HG02623 (cell line): Measurements from ENCODE around the gene CBX5.
"Not testable (repeated sequence)": the region's sequence is repeated elsewhere in the genome, so short reads cannot be mapped to it uniquely, and the experiment has no call there.

ENCODE experiments used
- ATAC-seq: cut with Tn5 transposase; IDR thresholded peaks from one replicate; pipeline ENCODE4 v1.9.1; 2021; ENCODE audit warnings: moderate library complexity; ENCODE audit not compliant: unreplicated experiment

The CBX5 gene

DNA sequence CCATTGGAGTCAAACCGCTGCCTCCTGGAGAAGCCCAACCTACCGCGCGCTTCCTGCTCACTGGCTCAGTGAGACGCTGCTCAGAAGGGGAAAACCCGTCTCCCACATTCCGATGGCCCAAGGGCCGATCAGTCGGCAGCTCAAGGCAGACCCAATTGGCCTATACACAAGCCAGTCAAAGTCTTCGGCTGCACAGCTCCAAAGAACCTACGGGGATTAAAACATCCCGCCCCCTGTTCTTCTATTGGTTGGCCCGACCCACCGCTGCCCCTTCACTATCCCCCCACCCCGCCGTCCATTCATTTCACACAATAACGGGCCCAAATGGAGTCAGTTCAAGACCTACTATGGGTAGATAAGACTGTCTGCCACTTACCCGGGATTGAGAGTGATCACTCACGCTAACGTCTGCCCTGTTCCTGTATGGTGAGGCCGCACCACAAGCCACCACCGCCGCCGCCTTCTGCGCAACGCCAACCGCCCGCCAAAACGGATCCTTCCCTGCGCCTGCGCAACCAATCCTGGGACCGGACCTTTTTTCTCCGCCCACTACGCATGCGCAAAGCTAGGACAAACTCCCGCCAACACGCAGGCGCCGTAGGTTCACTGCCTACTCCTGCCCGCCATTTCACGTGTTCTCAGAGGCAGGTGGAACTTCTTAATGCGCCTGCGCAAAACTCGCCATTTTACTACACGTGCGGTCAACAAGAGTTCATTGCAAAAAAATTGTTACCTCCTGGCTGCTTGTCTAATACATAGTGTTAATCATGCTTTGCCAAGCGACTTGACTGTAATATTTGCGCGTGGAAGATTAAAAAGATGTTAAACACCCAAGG, at the start of gene CBX5:
CBX5 (minus strand) TSS at position 491 of the 836 bp plus-strand sequence. CDS start 22,472 bp downstream, outside the sequence.
- peak; percentile 72 for ATAC-seq

DNA sequence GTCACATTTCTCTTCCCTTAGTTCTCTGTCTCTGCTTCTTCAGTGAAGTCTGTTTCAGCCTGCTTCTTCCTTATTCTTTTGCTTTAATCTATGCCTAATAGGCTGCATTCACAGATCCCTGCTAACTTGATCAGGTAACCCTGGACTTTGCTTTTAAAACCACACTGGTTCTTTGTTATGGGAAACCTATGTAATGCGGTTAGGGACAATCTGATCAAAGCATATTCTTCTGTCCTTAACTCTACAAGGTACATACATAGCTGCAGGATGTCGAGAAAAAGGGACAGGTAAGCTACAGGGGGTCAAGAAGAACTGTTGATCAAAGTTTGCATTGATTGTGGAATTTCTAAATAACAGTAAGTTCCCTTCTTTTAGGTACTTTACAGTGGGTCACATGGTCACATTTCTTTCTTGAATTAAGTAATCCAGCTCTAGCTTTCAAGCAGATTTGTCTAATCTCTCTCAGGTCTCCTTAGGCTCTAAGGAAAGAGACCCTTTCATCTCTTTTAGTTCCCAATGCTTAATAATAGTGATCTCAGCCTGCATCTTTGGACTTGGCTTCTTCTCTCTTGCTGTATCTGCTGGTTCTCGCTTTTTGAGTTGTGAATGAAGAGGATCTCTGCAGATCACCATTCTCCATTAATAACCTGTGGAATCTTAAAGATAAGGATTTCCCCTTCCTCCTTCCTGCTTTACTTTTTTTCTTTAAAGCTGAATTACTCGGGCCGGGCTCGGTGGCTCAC, 48.8 kb upstream of the CBX5 start:
- no peak for ATAC-seq

DNA sequence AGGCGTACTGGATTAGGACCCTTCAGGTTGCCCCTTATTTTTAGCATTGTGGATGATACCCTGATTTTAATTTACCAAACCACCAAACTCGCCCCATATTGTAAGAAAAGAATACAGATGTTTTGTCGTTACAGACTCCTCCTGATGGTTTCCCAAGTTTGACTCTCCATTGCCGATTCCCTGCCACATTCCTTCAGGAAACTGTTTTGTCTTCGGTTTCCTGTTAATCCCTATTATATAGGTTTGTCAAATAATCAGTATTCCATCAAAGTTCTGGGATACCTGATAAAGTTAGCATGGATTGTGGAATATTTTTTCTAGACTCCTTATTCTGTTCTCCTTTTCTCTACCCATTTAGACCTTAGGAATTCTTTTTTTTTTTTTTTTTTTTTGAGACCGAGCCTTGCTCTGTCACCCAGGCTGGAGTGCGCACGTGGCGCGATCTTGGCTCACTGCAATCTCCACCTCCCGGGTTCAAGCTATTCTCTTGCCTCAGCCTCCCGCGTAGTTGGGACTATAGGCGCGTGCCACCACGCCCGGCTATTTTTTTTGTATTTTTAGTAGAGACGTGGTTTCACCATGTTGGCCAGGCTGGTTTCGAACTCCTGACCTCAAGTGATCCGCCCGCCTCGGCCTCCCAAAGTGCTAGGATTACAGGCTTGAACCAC, 45.7 kb upstream of the CBX5 start:
- ATAC-seq, result not testable (repeated sequence)

- peak; percentile 99 for ATAC-seq
These were observed 44.9 kb upstream of the CBX5 start, which contains the start of gene COPZ1 for GRCh38 chr12:54324617-54325441. Gene COPZ1 (plus strand): TSS chr12:54325131. CDS start chr12:54325164, 33 bp downstream.

- ATAC-seq, result no peak
These were observed 41.4 kb upstream of the CBX5 start for GRCh38 chr12:54321363-54321762.

DNA sequence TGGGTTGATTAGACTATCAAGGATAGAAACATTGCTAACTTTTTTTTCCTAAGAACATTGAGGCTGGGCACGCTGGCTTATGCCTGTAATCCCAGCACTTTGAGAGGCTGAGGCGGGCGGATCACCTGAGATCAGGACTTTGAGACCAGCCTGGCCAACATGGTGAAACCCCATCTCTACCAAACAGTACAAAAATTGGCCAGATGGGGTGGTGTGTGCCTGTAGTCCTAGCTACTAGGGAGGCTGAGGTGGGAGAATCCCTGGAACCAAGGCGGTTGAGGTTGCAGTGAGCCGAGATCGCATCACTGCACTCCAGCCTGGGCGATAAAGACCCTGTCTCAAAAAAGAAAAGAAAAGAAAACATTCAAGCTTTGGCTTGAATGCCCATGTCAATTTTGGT, 32.4 kb upstream of the CBX5 start:
- not testable (repeated sequence) for ATAC-seq

DNA sequence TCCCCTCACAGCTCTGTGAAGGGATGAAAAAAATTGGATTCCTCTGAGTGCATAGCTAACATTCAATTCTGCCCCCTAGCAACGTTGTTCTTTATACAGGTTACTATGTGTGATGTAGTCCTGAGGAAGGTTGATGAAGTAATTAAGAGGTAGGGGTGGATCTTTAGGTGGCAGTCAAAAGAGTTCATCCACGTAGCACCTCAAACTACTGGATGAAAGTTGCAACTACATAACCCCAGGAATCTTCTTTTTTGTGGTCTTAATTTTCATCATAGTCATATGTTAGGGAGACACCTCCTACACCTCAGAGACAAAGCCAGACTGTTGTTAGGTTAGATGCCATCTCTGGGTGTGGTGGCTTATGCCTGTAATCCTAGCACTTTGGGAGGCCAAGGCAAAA, 31.1 kb upstream of the CBX5 start:
- ATAC-seq, result no peak

- no peak for ATAC-seq
These were observed 27.2 kb upstream of the CBX5 start for GRCh38 chr12:54306925-54307741.

DNA sequence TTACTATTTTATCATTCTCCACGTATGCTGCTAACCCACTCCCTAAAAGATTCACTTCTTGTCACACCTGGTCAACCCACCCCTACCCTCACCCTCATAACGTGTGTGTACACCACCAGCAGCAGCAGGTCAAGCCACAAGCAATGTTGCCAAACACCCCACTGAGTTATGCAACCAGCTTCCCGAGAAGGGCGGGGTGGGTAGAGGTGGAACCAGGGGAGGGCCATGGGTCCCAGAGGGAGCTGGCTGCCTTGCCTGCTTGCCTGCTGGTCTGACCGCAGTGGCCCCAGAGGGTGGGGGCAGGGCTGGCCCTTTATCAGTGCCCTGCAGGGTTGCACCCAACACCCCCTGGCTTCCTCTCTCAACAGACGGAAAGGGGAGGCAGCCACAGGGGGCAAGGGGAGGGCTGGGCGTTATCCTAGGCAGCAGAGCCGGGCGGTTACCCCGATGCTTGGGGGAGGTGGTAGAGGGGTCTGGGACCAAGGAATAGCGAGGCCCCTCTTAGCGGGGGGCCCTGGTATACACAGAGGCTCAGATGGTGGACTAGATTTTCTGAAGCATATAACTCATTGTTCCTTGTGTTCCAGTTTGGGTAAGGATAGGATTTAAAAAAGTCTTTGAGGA, 24.4 kb upstream of the CBX5 start:
- ATAC-seq, result no peak

DNA sequence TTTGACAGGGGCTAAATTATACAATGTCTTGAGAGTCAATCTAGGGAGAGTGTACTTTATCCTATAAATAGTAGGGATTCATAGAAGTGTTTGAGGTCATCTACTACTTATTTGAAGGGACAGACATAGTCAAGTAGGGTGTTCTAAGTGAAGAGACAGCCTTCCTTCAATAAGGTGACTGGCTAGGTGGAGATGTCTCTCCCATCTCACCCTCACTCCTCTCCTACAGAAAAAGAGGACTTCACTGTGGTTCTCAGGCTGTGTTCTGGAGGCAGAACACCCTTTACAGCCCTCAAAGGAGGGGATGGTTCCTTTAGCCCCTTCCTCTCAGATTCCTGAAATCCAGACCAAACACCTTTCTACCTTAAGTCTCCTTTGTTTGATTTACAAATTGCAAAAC, 23.7 kb upstream of the CBX5 start:
- no peak for ATAC-seq

DNA sequence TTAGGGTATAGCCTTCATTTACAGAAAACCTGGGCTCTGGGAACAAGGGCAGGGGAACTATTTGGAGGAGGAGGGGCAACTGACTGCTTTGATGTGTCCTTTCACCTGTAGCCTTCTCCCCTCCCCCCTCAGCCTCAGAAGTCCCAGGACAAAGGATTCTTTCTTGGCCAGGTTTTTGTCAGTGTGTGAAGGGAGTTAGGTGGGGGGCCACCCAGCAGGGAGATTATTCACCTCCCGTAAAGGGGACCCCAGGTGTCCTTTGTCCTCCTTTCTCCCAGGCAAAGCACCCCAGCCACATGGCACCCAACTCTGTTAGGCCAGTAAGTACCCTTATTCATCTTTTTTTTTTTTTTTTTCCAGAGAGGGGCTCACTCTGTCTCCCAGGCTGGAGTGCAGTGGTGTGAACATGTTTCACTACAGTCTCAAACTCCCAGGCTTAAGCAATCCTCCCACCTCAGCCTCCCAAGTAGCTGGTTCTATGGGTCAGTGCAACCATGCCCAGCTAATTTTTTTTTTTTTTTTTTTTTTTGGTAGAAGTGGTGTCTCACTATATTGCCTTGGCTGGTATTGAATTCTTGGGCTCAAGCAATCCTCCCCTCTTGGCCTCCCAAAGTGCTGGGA, 21.6 kb upstream of the CBX5 start:
- no peak for ATAC-seq

- no peak for ATAC-seq
These were observed 21.0 kb upstream of the CBX5 start, which contains the start of gene NFE2 for GRCh38 chr12:54300732-54301427. Gene NFE2 (minus strand): TSS chr12:54301015. CDS start chr12:54295248, 5,767 bp downstream.

- ATAC-seq, result no peak
These were observed 20.4 kb upstream of the CBX5 start for GRCh38 chr12:54300225-54300731.

DNA sequence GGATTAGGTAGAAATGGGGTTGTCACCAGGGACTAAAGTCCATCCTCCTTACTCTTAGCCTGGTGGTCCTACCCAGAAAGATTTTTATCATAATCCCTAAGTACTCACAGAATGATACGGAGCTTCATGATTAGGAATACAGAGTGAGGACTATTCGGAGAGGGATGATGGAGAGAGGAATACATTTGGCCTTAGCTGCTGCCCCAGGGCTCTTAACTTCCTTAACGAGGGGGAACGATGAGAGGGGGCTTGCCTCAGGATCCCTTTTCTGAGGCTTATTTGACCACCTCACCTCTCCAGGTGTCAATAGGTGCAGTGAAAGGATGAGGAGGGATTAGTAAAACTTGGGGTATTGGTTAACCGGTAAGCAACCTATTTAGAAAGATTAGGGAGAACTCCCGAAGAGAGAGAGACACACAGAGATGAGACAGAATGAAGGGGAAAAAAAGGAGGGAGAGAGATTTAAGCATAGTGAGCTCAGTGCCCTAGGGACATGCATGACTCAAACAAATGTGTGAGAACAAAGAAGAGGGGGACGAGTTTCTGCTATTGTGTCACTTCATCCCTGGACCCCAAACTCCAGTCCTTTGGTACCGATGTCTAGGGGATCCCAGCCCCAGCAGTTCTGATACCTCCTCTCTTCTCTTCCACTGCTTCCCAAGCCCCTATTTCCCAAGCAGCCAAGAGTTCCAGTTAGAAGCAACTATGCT, 19.7 kb upstream of the CBX5 start:
- ATAC-seq, result no peak

DNA sequence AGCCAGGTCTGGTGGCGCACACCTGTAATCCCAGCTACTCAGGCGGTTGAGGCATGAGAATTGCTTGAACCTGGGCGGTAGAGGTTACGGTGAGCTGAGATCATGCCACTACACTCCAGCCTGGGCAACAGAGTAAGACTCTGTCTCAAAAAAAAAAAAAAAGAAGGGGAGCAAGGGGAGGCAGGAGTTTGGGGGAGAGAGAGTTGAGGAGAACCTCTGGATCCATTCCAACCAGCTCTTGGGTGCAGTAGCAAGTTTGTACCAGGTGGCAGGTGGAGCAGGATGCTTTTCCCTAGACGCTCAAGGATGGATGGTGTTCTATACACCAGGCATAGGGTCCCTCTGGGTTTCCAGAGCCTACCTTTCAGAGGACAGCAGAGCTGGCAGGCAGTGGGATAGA, 19.0 kb upstream of the CBX5 start:
- no peak for ATAC-seq

- no peak for ATAC-seq
These were observed 16.6 kb upstream of the CBX5 start for GRCh38 chr12:54296393-54297099.
